Esophagus mucosa (tissue), 1 donor: ENCODE data around the gene POT1. TPM values are rescaled to one million over a fixed set of nuclear protein-coding genes. Genes with fewer than 3 reads are reported as not detected.
A peak's percentile ranks its signal among the peaks of the same experiment; 100 is the strongest.

Experiments used
- ATAC-seq: fragments of 200-7000 bp; cut with Tn5 transposase; one replicate; pipeline ENCODE4 v1.9.1; 2020
- total RNA-seq: library from RNA; stranded (reverse); gene quantifications from one replicate; pipeline ENCODE4 v1.2.4, GENCODE V29; 2023
- donor health status: DM: yes; HTN: yes; CAD: no.

The POT1 gene
- total RNA-seq, 1 donor from 2014 or later: 11.3 TPM

- no peak for ATAC-seq
Observed at GRCh38 chr7:124909808-124910207, 19.8 kb downstream of the POT1 start.

- no peak for ATAC-seq
Observed at GRCh38 chr7:124908259-124908658, 21.4 kb downstream of the POT1 start.

GRCh38 chr7:124907490-124907889 is 22.1 kb downstream of the POT1 start:
- no peak for ATAC-seq

GRCh38 chr7:124898531-124898930 is 31.1 kb downstream of the POT1 start:
- no peak for ATAC-seq

- no peak for ATAC-seq
Observed at GRCh38 chr7:124896001-124896400, 33.6 kb downstream of the POT1 start.

GRCh38 chr7:124893140-124893827 is 36.3 kb downstream of the POT1 start:
- ATAC-seq: no peak

- no peak for ATAC-seq
Observed at GRCh38 chr7:124887247-124887646, 42.4 kb downstream of the POT1 start.

- ATAC-seq: no peak
Observed at GRCh38 chr7:124881981-124882380, 47.6 kb downstream of the POT1 start.

- no peak for ATAC-seq
Observed at GRCh38 chr7:124879771-124880170, 49.9 kb downstream of the POT1 start.

GRCh38 chr7:124879103-124879502 is 50.5 kb downstream of the POT1 start:
- no peak for ATAC-seq

- ATAC-seq: no peak
Observed at GRCh38 chr7:124874644-124875163, 54.9 kb downstream of the POT1 start.

GRCh38 chr7:124857672-124858235 is 71.9 kb downstream of the POT1 start:
- no peak for ATAC-seq

- no peak for ATAC-seq
Observed at GRCh38 chr7:124856299-124856888, 73.2 kb downstream of the POT1 start.

GRCh38 chr7:124843336-124843735 is 86.3 kb downstream of the POT1 start:
- no peak for ATAC-seq

GRCh38 chr7:124840435-124840834 is 89.2 kb downstream of the POT1 start:
- ATAC-seq: no peak

GRCh38 chr7:124839687-124840086 is 89.9 kb downstream of the POT1 start:
- no peak for ATAC-seq

GRCh38 chr7:124836173-124836572 is 93.5 kb downstream of the POT1 start:
- ATAC-seq: no peak

- ATAC-seq: no peak
Observed at GRCh38 chr7:124818807-124819206, 110.8 kb downstream of the POT1 start.

- peak; percentile 91 for ATAC-seq
Observed at GRCh38 chr7:124813994-124814798, 115.4 kb downstream of the POT1 start.

GRCh38 chr7:124812764-124813163 is 116.9 kb downstream of the POT1 start:
- ATAC-seq: no peak

GRCh38 chr7:124811341-124811740 is 118.3 kb downstream of the POT1 start:
- no peak for ATAC-seq

GRCh38 chr7:124810605-124811004 is 119.0 kb downstream of the POT1 start:
- ATAC-seq: no peak

- ATAC-seq: no peak
Observed at GRCh38 chr7:124808206-124808605, 121.4 kb downstream of the POT1 start.
